Stimulated activated CD4-positive, alpha-beta T cell treated with anti-CD3 and anti-CD28 coated beads, Interleukin-4, amount 100 ng/mL, for 48 hours (primary cell): ENCODE data around the gene CACNA1F.
"Not testable (repeated sequence)": the region's sequence is repeated elsewhere in the genome, so short reads cannot be mapped to it uniquely, and the experiment has no call there.

Experiments
- DNase-seq, 2 donors: peaks; one replicate each; pipeline ENCODE4 v3.0.0-alpha.2; 2020; ENCODE audit warnings: low read depth in 2 of 2

The CACNA1F gene

DNA sequence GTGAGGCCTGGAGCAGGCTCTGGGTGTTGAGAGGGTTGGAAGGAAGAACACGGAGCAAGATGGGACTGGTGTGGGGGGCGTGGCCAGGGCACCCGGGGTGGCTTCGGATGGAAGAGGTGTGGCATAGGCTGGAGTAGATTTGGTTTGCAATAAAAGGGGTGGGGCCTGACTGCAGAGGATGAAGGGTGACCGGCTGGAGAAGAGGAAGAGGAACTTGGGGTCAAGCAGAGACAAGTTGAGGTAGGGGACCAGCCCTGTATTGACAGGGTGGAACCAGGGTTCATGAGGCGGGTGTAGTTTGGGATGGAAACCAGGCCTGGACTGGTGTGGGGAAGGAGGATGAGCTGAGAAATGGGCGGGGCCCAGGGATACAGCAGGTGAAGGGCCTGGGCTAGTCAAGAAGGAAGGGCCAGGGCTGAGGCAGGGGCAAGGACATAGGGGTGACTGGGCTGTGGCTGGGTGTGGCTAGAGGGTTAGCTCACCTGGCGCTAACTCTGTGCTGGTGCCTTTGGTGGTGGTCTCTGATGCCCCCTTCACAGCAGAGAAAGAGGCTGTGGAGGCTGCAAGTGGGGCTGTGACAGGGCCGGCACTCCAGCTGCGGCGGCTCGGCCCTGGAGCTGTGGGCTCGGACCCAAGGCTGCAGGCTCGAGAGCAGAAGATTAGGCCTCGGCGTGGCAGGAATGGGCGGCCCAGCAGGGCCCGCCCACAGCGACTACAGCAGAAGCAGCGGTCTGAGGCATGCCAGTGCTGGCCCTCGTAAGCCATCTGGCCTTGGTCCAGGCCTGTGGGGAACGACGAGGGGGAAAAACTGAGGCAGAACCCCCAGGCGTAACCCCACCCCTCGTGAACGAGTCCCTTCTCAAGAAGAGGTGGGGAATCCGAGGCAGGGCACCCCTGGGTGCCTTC lies 56.5 kb downstream of the CACNA1F start:
- DNase-seq: no peak

DNA sequence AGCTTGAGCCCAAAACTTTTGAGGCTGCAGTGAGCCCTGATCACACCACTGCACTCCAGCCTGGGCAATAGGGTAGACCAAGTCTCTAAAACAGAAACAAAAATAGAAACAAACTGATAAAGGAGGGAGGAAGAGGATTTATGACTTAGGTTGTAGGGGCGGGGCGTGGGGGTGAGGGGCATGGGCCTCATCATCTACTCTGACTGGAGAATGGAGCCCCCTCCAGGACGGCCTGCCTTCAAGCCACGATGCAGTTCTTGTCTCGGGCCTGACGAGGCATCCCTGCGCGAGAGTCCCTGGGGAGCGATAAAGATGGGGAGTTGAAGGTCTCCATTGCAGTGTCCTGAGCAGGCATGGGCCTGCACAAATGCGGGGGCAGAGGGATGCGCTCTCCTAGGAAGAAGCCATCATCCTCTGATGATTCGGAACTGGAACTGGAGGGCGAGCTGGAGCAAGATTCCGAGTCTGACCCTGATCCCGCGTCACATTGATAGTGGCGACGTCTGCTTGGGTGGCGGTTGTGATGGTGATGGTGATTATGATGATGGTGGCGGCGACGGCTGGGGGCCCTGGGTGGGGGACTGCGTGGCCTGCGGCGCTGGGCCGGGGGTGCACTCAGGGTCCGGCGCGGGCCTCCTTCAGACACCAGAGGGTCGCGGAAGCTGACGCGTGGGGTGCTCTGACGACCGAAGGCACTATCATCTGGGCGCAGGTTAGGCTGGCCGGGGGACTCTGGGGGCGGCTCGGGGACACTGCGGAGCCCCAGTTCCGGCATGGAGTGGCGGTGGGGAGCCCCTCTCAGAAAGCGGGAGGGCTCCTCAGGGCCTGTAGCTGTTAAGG lies 57.5 kb downstream of the CACNA1F start:
- DNase-seq: no peak

DNA sequence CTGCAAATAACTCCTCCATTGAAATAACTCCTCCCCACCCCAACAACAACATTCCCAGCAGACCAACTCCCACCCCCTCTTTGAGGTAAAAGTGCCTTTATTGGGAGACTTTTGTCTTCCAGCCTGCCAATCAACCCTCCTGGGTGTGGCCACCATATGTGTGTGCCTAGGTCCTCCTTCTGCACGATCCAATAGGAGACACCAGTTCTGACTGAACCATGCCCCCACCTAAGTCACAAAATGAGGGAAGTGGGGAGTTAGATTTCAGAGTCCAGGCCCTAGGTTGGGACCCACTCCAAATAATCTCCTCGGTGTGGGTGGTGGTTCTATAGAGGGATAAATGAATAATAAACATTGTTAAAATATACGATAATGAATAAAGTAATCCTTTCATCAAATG lies 58.4 kb downstream of the CACNA1F start:
- DNase-seq: no peak

DNA sequence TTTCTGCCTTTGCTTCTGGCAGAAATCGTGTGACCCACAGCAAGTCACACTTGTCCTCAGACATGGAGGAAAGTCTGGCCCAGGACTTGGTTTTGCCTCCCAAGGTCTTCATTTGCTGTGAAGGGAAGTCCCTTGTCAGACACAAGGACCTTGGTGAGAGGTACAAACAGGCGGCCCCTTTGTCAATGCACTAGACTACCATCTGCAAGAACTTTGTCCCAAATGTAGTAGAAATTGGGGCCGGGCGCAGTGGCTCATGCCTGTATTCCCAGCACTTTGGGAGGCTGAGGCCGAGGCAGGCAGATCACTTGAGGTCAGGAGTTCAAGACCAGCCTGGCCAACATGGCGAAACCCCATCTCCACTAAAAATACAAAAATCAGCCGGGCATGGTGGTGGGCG lies 59.6 kb downstream of the CACNA1F start:
- not testable (repeated sequence) for DNase-seq

DNA sequence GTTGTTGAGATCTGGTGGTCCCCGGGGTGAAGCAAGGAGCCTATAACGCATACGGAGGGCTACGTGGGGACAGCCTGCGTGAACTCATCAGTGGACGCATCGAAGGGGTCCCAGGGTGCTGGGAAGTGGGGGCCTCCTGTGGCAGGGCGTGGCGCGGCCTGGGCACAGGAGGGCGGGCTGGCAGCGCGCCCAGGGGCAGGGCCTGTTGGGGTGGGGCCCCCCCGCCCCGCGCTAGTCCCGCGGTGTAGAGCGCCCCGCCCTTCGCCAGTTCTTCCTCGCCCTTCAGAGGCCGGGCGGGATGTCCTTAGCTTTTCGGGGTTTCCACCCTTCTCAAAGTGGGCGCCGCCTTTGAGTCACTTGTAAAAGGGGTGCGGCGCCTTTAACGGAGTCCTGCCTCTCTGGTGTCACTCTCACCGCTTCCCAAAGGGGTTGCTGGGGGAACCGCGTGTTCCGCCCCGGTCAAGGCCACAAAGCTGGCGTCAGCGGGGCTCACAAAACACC lies 60.8 kb downstream of the CACNA1F start:
- peak; percentile 54 to 61 for DNase-seq

DNA sequence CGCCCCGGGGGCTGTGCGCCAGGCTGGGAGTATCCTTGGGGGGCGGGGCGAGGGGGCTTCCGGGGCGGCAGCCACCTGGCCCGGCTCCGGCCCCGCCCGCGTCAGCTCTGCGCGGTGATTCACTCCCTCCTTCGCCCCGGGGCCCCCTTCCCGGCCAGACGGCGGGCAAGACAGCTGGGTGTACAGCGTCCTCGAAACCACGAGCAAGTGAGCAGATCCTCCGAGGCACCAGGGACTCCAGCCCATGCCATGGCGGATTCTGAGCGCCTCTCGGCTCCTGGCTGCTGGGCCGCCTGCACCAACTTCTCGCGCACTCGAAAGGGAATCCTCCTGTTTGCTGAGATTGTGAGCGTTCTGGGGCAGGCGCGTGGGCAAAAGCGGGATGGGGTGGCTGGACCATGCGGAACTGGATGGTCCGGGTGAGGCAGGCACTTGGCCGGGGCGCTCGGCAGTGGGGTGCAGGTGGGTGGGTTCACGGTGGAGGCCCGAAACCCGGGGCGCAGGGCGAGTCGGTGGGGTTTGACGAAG lies 61.3 kb downstream of the CACNA1F start, which contains the start of gene PLP2:
Gene PLP2 (plus strand): TSS at position 147 of the 528 bp plus-strand sequence. CDS start 103 bp downstream, at position 250.
- DNase-seq: peak; percentile 61 to 69

DNA sequence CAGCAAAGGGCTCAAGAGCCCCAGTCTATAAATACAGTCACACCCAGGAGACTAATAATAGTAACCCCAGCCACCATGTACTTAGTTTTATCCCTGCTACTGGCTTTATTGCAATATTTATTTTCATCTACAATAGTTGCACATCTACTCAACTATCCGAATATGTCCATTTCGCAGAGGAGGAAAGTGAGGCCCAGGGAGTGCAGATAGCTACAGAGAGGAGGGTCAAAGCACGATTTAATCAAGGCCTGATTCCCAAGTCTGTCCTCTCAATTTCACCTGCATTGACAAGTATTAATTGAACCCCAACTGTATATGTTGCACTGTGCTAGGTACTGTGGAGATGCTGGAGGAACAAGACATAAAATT lies 65.4 kb downstream of the CACNA1F start:
- DNase-seq: no peak

DNA sequence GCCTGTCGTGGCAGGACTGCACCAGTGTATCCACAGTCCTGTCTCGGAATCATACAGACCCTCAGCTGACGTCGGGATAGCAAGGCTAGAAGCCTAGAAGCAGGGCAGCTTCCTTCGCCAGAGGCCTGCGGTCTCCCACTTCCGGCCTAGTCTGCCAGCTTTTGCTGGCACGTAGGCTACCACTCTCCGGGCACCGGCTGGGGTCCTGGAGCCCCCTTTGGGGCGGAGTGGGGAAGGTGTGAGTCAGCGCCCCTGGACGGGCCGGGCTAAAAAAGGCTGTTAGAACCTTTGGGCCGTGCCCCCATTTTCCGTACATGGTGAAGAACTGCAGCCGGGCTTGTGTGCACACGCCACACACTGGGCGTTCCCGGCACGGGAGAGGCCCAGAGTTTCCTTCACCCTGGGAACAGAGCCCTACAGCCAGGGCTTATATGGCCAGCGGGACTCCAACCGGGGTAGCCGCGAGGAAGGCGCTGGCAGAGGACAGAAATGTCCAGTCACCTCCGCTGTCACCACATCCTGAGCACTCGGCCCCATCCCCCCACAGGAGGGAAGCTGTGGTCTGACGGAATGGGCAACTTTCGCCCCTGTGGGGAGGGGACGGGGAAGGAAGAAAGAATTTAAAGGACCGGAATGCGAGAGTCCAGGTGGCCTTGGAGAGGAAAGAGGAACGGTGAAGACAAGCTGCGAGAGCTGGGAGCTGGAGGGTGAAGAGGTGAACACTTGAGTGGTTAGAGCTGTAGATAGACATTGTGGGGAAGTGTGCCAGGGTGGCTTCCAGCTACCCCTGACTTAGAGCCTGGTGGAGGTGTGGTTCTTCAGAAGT lies 66.0 kb downstream of the CACNA1F start:
- peak in 1 of 2 donors; percentile 56 for DNase-seq

DNA sequence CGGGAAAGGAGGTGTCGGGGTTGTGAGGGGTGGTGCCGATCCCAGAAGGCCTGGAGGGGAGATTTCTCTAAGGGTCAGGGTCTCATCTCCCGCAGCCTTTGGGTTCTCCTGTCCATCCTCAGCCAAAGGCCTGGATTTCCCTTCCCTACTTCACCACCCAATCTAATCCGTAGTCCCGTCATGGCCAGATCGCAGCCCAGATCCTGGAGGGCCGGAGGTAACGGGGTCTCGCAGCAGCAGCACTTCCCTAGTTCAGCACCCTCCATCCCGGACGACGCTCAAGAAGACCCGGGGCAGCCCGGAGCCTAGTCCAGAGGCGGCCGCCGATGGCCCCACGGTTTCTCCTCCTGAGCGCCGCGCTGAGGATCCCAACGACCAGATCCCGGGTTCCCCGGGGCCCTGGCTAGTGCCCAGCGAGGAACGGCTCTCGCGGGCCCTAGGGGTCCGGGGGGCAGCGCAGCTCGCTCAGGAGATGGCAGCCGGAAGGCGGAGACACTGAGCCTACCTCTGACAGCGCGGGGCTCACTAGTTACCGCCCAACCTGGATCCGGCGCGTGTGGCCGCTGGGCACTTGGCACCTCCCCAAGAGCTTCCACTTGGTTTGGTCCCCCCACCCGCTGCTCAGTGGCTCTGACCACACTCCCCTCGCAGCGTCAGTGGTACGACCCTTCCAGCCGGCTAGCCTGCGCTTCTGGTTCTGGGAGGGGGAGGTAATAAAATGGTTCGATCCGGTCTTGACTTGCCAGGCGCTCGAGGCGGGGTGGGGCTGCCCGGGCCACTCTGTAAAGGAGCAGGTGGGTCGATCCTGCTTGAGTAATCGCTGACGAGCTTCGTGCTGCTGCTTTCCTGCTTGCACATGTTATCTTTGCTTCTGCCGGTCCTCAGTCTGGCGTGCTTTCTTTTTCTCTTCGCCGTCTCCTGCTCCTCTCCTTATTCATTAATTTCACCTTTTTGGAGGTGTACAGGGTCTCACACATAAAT lies 66.9 kb downstream of the CACNA1F start:
- DNase-seq: peak; percentile 49 to 70

DNA sequence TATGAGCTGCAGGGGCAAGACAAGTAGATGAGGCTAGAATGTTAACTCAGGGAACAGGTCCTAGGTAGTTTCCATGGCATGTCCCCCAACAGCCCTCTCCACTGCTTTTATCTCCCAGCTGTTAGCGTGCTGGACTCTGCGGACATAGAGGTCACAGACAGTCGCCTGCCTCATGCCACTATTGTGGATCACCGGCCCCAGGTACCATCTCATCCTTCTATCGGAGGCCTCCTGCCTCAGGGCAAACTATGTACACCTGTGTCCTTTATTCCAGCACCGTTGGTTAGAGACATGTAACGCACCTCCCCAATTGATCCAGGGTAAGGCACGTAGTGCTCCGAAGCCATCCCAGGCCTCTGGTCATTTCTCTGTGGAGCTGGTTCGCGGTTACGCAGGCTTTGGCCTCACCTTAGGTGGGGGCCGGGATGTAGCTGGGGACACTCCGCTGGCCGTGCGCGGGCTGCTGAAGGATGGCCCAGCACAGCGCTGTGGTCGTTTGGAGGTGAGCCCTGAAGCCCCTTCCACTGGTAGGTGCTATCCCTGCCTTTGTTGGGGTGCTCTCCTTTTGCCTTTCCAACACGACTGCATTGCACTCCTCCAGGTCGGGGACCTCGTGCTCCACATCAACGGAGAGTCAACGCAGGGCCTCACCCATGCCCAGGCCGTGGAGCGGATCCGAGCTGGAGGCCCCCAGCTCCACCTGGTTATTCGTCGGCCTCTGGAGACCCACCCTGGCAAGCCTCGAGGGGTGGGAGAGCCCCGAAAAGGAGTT lies 68.4 kb downstream of the CACNA1F start:
- no peak for DNase-seq

DNA sequence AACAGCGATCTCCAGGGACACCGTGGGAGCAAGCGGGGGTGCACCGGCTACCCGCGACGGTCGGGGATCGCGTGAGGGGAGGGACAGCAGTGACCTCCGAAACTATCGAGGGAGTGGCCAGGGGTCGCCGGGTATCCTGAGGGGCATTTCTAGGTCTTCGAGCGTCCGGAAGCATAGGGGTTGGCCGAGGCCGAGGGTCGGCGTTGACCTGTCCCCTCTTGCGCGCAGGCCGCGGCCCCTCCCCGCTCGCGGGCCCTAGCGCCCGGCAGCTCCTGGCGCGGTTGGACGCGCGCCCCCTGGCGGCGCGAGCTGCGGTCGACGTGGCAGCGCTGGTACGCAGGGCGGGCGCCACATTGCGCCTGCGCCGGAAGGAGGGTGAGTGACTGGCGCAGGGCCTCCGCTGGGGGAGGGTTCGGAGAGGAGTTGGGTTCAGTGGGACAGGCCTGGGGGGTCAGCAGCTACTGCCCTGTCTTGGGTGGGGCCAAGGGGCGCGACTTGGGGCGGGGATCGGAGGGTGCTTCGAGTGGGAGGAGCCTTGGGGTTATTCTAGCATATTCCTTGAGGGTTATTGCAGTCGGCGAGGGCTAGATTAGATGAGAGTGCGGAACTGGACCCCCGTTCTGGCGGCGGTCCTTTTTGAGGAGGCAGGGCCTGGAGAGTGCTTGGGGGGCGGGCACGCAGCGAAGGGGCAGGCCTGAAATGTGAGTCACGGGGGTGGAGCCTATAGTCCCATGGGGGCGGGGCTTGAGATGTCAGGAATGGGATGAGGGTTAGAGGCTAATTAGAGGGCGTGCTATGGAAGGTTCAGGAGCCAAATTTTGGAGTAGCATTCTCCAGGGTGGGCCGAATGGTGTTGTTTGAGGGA lies 69.4 kb downstream of the CACNA1F start:
- peak; percentile 60 to 66 for DNase-seq

DNA sequence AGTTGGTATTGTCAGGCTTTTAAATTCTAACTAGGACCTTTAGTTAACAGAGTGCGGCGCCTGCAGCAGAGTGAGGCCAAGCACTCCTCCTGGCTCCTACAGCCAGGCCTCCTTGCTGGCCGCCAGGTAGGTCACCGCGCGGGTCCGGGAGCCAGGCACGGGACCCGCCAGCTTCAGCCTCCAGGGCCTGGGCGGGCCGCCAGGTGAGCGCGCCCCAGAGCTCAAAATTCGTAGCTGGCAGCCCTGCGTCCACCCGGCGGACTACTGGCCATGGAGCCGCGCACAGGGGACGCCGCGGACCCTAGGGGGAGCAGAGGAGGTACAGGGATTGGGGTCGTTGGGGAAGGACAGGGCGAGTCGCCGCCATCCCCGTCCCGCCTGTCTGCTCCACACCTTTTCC lies 70.5 kb downstream of the CACNA1F start, which contains the start of gene MAGIX:
Gene MAGIX (plus strand): TSS at position 139 of the 400 bp plus-strand sequence. CDS start 132 bp downstream, at position 271.
- no peak for DNase-seq

DNA sequence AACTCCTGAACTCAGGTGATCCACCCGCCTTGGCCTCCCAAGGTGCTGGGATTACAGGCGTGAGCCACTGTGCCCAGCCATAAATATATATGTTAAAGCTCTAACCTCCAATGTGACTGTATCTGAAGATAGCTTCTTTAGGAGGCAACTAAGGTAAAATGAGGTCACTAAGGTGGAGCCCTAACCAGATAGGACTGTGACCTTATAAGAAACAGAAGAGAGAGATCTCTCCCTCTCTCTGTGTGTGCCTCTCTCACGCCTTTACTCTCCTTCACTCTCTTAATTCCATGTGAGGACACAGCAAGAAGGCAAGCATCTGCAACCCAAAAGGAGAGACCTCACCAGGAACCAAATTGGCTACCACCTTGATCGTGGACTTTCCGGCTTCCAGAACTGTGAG lies 71.5 kb downstream of the CACNA1F start:
- no peak for DNase-seq

DNA sequence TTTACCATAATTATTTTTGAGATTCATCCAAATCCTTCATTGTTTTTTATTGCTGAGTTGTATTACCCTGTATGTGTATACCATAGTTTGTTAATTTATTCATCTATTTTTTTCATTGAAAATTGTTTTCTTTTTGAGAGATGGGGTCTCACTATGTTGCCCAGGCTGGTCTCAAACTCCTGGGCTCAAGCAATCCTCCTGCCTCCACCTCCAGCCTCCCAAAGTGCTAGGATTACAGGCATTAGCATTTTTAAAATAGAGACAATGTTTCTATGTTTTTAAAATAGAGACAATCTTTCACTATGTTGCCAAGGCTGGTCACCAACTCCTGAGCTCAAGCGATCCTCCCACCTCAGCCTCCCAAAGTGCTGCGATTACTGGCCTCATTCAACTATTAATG lies 72.2 kb downstream of the CACNA1F start:
- no peak for DNase-seq

DNA sequence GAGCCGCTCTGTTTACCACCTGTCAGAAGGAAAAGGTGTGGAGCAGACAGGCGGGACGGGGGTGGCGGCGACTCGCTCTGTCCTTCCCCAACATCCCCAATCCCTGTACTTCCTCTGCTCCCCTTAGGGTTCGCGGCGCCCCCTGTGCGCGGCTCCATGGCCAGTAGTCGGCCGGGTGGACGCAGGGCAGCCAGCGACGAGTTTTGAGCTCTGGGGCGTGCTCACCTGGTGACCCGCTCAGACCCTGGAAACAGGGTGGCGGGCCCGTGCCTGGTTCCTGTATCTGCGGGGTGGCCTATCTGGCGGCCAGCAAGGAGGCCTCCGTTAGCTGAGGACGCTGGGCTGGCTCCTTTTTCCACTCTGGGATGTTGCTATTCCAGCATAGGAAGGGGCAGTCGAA lies 75.9 kb downstream of the CACNA1F start:
- no peak for DNase-seq

DNA sequence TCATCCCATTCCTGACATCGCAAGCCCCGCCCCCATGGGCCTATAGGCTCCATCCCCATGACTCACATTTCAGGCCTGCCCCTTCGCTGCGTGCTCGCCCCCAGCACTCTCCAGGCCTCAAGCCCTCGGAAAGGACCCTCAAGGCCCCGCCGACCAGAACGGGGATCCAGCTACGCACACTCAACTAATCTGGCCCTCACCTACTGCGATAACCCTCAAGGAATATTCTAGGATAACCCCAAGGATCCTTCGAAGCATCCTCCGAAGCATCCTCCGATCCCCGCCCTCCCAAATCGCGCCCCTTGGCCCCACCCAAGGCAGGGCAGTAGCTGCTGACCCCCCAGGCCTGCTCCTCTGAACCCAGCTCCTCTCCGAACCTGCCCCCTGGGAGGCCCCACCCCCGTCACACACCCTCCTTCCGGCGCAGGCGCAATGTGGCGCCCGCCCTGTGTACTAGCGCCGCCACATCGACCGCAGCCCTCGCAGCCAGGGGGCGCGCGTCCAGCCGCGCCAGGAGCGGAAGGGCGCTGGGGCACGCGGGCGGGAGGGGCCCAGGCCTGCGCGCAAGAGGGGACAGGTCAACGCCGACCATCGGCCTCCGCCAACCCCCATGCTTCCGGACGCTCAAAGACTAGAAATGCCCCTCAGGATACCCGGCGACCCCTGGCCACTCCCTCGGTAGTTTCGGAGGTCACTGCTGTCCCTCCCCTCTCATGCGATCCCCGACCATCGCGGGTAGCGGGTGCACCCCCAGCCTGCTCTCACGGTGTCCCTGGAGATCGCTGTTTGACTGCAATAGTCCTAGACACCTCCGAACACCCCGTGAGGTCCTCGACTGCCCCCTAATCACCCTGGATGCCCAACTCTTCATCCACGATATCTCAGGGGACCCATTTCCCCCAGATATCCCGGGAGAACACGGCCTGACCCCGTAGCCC lies 77.0 kb downstream of the CACNA1F start:
- DNase-seq: peak; percentile 69 to 76
